HG03571 (cell line): ENCODE data around the gene MYO1H.

Source experiments
- ATAC-seq: cut with Tn5 transposase; IDR thresholded peaks from one replicate; pipeline ENCODE4 v1.9.1; 2021; ENCODE audit not compliant: unreplicated experiment

MYO1H gene

GRCh38 chr12:109336593-109336992, 11.1 kb upstream of the MYO1H start:
- no peak for ATAC-seq

- no peak for ATAC-seq
Observed at GRCh38 chr12:109343677-109344076, 4.0 kb upstream of the MYO1H start.

GRCh38 chr12:109345428-109345827, 2.3 kb upstream of the MYO1H start:
- ATAC-seq, result no peak

- ATAC-seq, result no peak
Observed at GRCh38 chr12:109346920-109347319, 780 bp upstream of the MYO1H start.

GRCh38 chr12:109352184-109352583, 4.5 kb downstream of the MYO1H start:
- ATAC-seq, result no peak

GRCh38 chr12:109356577-109356976, 8.9 kb downstream of the MYO1H start:
- no peak for ATAC-seq

- ATAC-seq, result no peak
Observed at GRCh38 chr12:109357032-109357431, 9.3 kb downstream of the MYO1H start.

- ATAC-seq, result no peak
Observed at GRCh38 chr12:109358154-109358869, 10.6 kb downstream of the MYO1H start.

GRCh38 chr12:109359131-109359690, 11.5 kb downstream of the MYO1H start:
- ATAC-seq, result no peak

GRCh38 chr12:109369831-109370230, 22.1 kb downstream of the MYO1H start:
- no peak for ATAC-seq

GRCh38 chr12:109377139-109377685, 29.5 kb downstream of the MYO1H start:
- ATAC-seq, result no peak

- no peak for ATAC-seq
Observed at GRCh38 chr12:109378569-109378968, 30.9 kb downstream of the MYO1H start.

GRCh38 chr12:109382031-109382430, 34.3 kb downstream of the MYO1H start:
- no peak for ATAC-seq

GRCh38 chr12:109383240-109383639, 35.5 kb downstream of the MYO1H start:
- ATAC-seq, result no peak

GRCh38 chr12:109385339-109386058, 37.8 kb downstream of the MYO1H start:
- no peak for ATAC-seq

GRCh38 chr12:109386059-109386433, 38.3 kb downstream of the MYO1H start:
- no peak for ATAC-seq

GRCh38 chr12:109387425-109388166, 39.9 kb downstream of the MYO1H start:
- no peak for ATAC-seq

- no peak for ATAC-seq
Observed at GRCh38 chr12:109388167-109388563, 40.5 kb downstream of the MYO1H start.

GRCh38 chr12:109389146-109389545, 41.4 kb downstream of the MYO1H start:
- no peak for ATAC-seq

GRCh38 chr12:109393437-109394345, 46.0 kb downstream of the MYO1H start:
- ATAC-seq, result no peak
